Lung microvascular endothelial cell (primary cell): ENCODE measurements around the gene MAP4. TPM values are rescaled to one million over a fixed set of nuclear protein-coding genes. Genes with fewer than 3 reads are reported as not detected.
"Not testable (repeated sequence)": the region's sequence is repeated elsewhere in the genome, so short reads cannot be mapped to it uniquely, and the experiment has no call there.

Experiments used
- DNase-seq, 2 donors: peaks; one replicate each; pipeline versions ENCODE4 v3.0.0 to v3.0.0-alpha.2; 2010; ENCODE audit warnings: low read depth in 2 of 2
- total RNA-seq: library from RNA; depleted of rRNA; stranded (reverse); fragments of >200 nt; gene quantifications from 2 replicates; pipeline ENCODE4 v1.2.1, GENCODE V29; 2014

Gene MAP4
- total RNA-seq, 1 donor from 2014 or later: 36.7 TPM

- DNase-seq: peak in 1 of 2 donors; percentile 44
These were observed 2.6 kb upstream of the MAP4 start for GRCh38 chr3:48018841-48019240.

GRCh38 chr3:48015431-48016180 is 610 bp downstream of the MAP4 start:
- peak in 1 of 2 donors; percentile 5 for DNase-seq

GRCh38 chr3:48014358-48014757 is 1.9 kb downstream of the MAP4 start:
- DNase-seq: no peak

GRCh38 chr3:48013288-48013980 is 2.8 kb downstream of the MAP4 start:
- DNase-seq: peak; percentile 38 to 60

GRCh38 chr3:48012659-48013058 is 3.6 kb downstream of the MAP4 start:
- no peak for DNase-seq

- DNase-seq: not testable (repeated sequence)
These were observed 8.2 kb downstream of the MAP4 start for GRCh38 chr3:48008066-48008465.

- DNase-seq: not testable (repeated sequence)
These were observed 8.9 kb downstream of the MAP4 start for GRCh38 chr3:48007361-48007760.

GRCh38 chr3:48006794-48007193 is 9.4 kb downstream of the MAP4 start:
- not testable (repeated sequence) for DNase-seq

- no peak for DNase-seq
These were observed 11.5 kb downstream of the MAP4 start for GRCh38 chr3:48004694-48005093.

GRCh38 chr3:48002787-48003186 is 13.4 kb downstream of the MAP4 start:
- DNase-seq: no peak

- DNase-seq: no peak
These were observed 14.2 kb downstream of the MAP4 start for GRCh38 chr3:48001991-48002390.

GRCh38 chr3:48000212-48000611 is 16.0 kb downstream of the MAP4 start:
- no peak for DNase-seq

- no peak for DNase-seq
These were observed 19.8 kb downstream of the MAP4 start for GRCh38 chr3:47996440-47996839.

- DNase-seq: no peak
These were observed 22.0 kb downstream of the MAP4 start for GRCh38 chr3:47994180-47994579.

GRCh38 chr3:47991341-47991740 is 24.9 kb downstream of the MAP4 start:
- DNase-seq: no peak

- DNase-seq: peak; percentile 90 to 94
These were observed 26.2 kb downstream of the MAP4 start for GRCh38 chr3:47989981-47990440.

GRCh38 chr3:47985381-47985780 is 30.8 kb downstream of the MAP4 start:
- DNase-seq: peak in 1 of 2 donors; percentile 83

GRCh38 chr3:47984075-47984728 is 32.0 kb downstream of the MAP4 start:
- peak; percentile 47 to 54 for DNase-seq

- no peak for DNase-seq
These were observed 35.4 kb downstream of the MAP4 start for GRCh38 chr3:47980795-47981194.

- no peak for DNase-seq
These were observed 37.1 kb downstream of the MAP4 start for GRCh38 chr3:47979070-47979469.

- no peak for DNase-seq
These were observed 37.8 kb downstream of the MAP4 start for GRCh38 chr3:47978386-47978785.

GRCh38 chr3:47976135-47976732 is 40.0 kb downstream of the MAP4 start:
- no peak for DNase-seq
